GM18867 (cell line): Measurements from ENCODE around the gene PHOX2A.
"Not testable (repeated sequence)": the region's sequence is repeated elsewhere in the genome, so short reads cannot be mapped to it uniquely, and the experiment has no call there.

Source experiments
- ATAC-seq: cut with Tn5 transposase; IDR thresholded peaks from one replicate; pipeline ENCODE4 v1.9.1; 2021; ENCODE audit warnings: mild to moderate bottlenecking, moderate library complexity; ENCODE audit not compliant: unreplicated experiment

PHOX2A gene

GRCh38 chr11:72244060-72244360 lies at the start of gene PHOX2A:
Gene PHOX2A (minus strand): TSS chr11:72244176. CDS start chr11:72244004, 172 bp downstream.
- ATAC-seq = no peak

GRCh38 chr11:72293391-72293790 lies 49.4 kb upstream of the PHOX2A start:
- ATAC-seq = no peak

GRCh38 chr11:72292106-72292785 lies 48.3 kb upstream of the PHOX2A start:
- ATAC-seq = no peak

GRCh38 chr11:72290741-72291140 lies 46.8 kb upstream of the PHOX2A start:
- ATAC-seq = not testable (repeated sequence)

- no peak for ATAC-seq
Measured at GRCh38 chr11:72287293-72287692, 43.3 kb upstream of the PHOX2A start.

GRCh38 chr11:72283947-72284346 lies 40.0 kb upstream of the PHOX2A start:
- ATAC-seq = no peak

GRCh38 chr11:72280726-72281315 lies 36.8 kb upstream of the PHOX2A start:
- ATAC-seq = no peak

GRCh38 chr11:72280037-72280436 lies 36.1 kb upstream of the PHOX2A start:
- no peak for ATAC-seq

- no peak for ATAC-seq
Measured at GRCh38 chr11:72278905-72279304, 34.9 kb upstream of the PHOX2A start.

GRCh38 chr11:72274435-72274834 lies 30.5 kb upstream of the PHOX2A start:
- no peak for ATAC-seq

GRCh38 chr11:72271980-72272379 lies 28.0 kb upstream of the PHOX2A start:
- ATAC-seq = no peak

- ATAC-seq = no peak
Measured at GRCh38 chr11:72267956-72268617, 24.1 kb upstream of the PHOX2A start.

- ATAC-seq = not testable (repeated sequence)
Measured at GRCh38 chr11:72266960-72267359, 23.0 kb upstream of the PHOX2A start.

GRCh38 chr11:72265951-72266350 lies 22.0 kb upstream of the PHOX2A start:
- ATAC-seq = no peak

- ATAC-seq = no peak
Measured at GRCh38 chr11:72263361-72263760, 19.4 kb upstream of the PHOX2A start.

- no peak for ATAC-seq
Measured at GRCh38 chr11:72260574-72260973, 16.6 kb upstream of the PHOX2A start.

- no peak for ATAC-seq
Measured at GRCh38 chr11:72259490-72259889, 15.5 kb upstream of the PHOX2A start.

- ATAC-seq = no peak
Measured at GRCh38 chr11:72257570-72257969, 13.6 kb upstream of the PHOX2A start.

- no peak for ATAC-seq
Measured at GRCh38 chr11:72254299-72254993, 10.5 kb upstream of the PHOX2A start.

- ATAC-seq = no peak
Measured at GRCh38 chr11:72253392-72253791, 9.4 kb upstream of the PHOX2A start.

- ATAC-seq = no peak
Measured at GRCh38 chr11:72251614-72252013, 7.6 kb upstream of the PHOX2A start.
